HepG2 (cell line): ENCODE data around the gene EEF1AKMT4. TPM values are rescaled to one million over a fixed set of nuclear protein-coding genes. Genes with fewer than 3 reads are reported as not detected.

Experiments used
- ATAC-seq: fragments of 200-7000 bp; cut with Tn5 transposase; 3 replicates; pipeline ENCODE4 v1.9.1; 2020; ENCODE audit warnings: mild to moderate bottlenecking, moderate library complexity
- Bru-seq: library from RNA; stranded (reverse); fragments of 400-500 nt; gene quantifications from one replicate; lab custom pipeline; 2021; lab: Mats Ljungman, UMichigan
- BruChase-seq, 2 experiments: library from RNA; stranded (reverse); fragments of 400-500 nt; gene quantifications; one replicate each; lab custom pipeline; 2021; lab: Mats Ljungman, UMichigan
- BruUV-seq: library from RNA; stranded (reverse); fragments of 400-500 nt; replicated peaks from 2 replicates; lab custom pipeline; 2021; lab: Mats Ljungman, UMichigan
- CTCF ChIA-PET: fragments of 300-600 bp; formaldehyde crosslinking; extraction: SDS; loops from one replicate; lab custom pipeline; 2021; ENCODE audit warnings: low total read pairs, inconsistent platforms, low intra/inter-chr PET ratio; lab: Yijun Ruan, JAX
- POLR2A ChIA-PET: fragments of 350-600 bp; sonication (Branson Sonifier 250); formaldehyde crosslinking; loops from one replicate; lab custom pipeline; 2020; ENCODE audit warnings: antibody characterized with exemption, inconsistent platforms; lab: Yijun Ruan, JAX
- DNase-seq: peaks from one replicate; pipeline ENCODE4 v3.0.0-alpha.2; 2015; ENCODE audit warnings: low spot score
- FAIRE-seq: peaks from 3 replicates; lab custom pipeline; 2011; peaks lifted over from hg19 to GRCh38; lab: Jason Lieb, UNC
- H2AFZ ChIP-seq: one replicate; pipeline ENCODE4 v1.6.1; 2011; ENCODE audit warnings: low read length, inconsistent platforms
- H3K27ac ChIP-seq: fragments of 300-600 bp; 3 replicates; pipeline ENCODE4 v1.8.0; 2011; ENCODE audit warnings: mixed run types, mild to moderate bottlenecking, mixed read lengths, low read length, inconsistent platforms; ENCODE audit not compliant: insufficient read depth; ENCODE audit errors: extremely low read length
- H3K27me3 ChIP-seq, 2 experiments: fragments of 200-600 bp in 1 of 2; 2 replicates in 1 of 2; 3 replicates in 1 of 2; pipeline versions ENCODE4 v1.6.0 to v1.8.0; 2011; ENCODE audit warnings: low read length in 2 of 2, mild to moderate bottlenecking in 2 of 2, moderate library complexity in 2 of 2, inconsistent platforms in 1 of 2; ENCODE audit not compliant: insufficient read depth in 2 of 2, control insufficient read depth in 1 of 2
- H3K36me3 ChIP-seq, 2 experiments: fragments of 200-600 bp in 1 of 2; replicated peaks in 1 of 2; 2 replicates in 1 of 2; 3 replicates in 1 of 2; pipeline versions ENCODE4 v1.5.1 to v1.8.0; 2011; ENCODE audit warnings: low read length in 2 of 2, inconsistent platforms in 1 of 2; ENCODE audit not compliant: insufficient read depth in 2 of 2, control insufficient read depth in 1 of 2
- H3K4me1 ChIP-seq: 2 replicates; pipeline ENCODE4 v1.5.1; 2012; ENCODE audit warnings: low read length, inconsistent platforms; ENCODE audit not compliant: insufficient read depth
- H3K4me2 ChIP-seq: 2 replicates; pipeline ENCODE4 v1.6.0; 2011; ENCODE audit warnings: low read depth, low read length, inconsistent platforms
- H3K4me3 ChIP-seq, 3 experiments: fragments of 200-600 bp in 1 of 3; sonication (generic), shearing (Covaris generic) in 1 of 3; replicated peaks in 1 of 3; 2 replicates each; pipeline ENCODE4 v1.5.1; 2011 to 2016; ENCODE audit warnings: low read length in 3 of 3, inconsistent platforms in 2 of 3, low read depth in 2 of 3, mild to moderate bottlenecking in 2 of 3, control low read depth in 1 of 3, mixed read lengths in 1 of 3; ENCODE audit not compliant: insufficient read depth in 1 of 3
- H3K79me2 ChIP-seq: one replicate; pipeline ENCODE4 v1.6.1; 2011; ENCODE audit warnings: low read length, inconsistent platforms; ENCODE audit not compliant: insufficient read depth
- H3K9ac ChIP-seq: 2 replicates; pipeline ENCODE4 v1.6.0; 2011; ENCODE audit warnings: mild to moderate bottlenecking, low read depth, low read length, inconsistent platforms; ENCODE audit not compliant: insufficient read depth
- H3K9me3 ChIP-seq: 2 replicates; pipeline ENCODE4 v1.5.1; 2012; ENCODE audit warnings: mild to moderate bottlenecking, low read length
- H4K20me1 ChIP-seq: 2 replicates; pipeline ENCODE4 v1.6.0; 2011; ENCODE audit warnings: inconsistent platforms, mild to moderate bottlenecking, low read length, moderate library complexity; ENCODE audit not compliant: insufficient read depth
- AKAP8 ChIP-seq: sonication (generic); formaldehyde crosslinking; IDR thresholded peaks from 2 replicates; pipeline ENCODE4 v1.5.1; 2020; ENCODE audit warnings: mild to moderate bottlenecking, missing genetic modification reagents
- ATM ChIP-seq: fragments of 450-650 bp; IDR thresholded peaks from 2 replicates; pipeline ENCODE4 v1.7.1; 2017; ENCODE audit warnings: mild to moderate bottlenecking, borderline replicate concordance
- BCL6 ChIP-seq: IDR thresholded peaks from 2 replicates; pipeline ENCODE4 v1.6.1; 2016; ENCODE audit warnings: missing genetic modification reagents, missing compliant biosample characterization
- CREB1 ChIP-seq, 2 experiments: fragments of 450-650 bp in 1 of 2; IDR thresholded peaks; 2 replicates each; pipeline ENCODE4 v1.6.1; 2016 to 2017; ENCODE audit warnings: control low read depth in 1 of 2, mild to moderate bottlenecking in 1 of 2, missing compliant biosample characterization in 1 of 2, missing genetic modification characterization in 1 of 2
- GATAD1 ChIP-seq: IDR thresholded peaks from 2 replicates; pipeline ENCODE4 v1.6.1; 2016; ENCODE audit warnings: missing genetic modification reagents, missing compliant biosample characterization
- HES4 ChIP-seq: sonication (generic); formaldehyde crosslinking; IDR thresholded peaks from 2 replicates; pipeline ENCODE4 v1.9.0; 2021; ENCODE audit warnings: mild to moderate bottlenecking, missing genetic modification reagents, borderline replicate concordance
- LCORL ChIP-seq, 2 experiments: fragments of 450-650 bp in 1 of 2; sonication (generic) in 1 of 2; formaldehyde crosslinking in 1 of 2; IDR thresholded peaks; 2 replicates each; pipeline versions ENCODE4 v1.5.0 to v1.6.1; 2017 to 2020; ENCODE audit warnings: antibody characterized with exemption in 1 of 2, missing genetic modification reagents in 1 of 2
- MAZ ChIP-seq, 2 experiments: sonication (generic) in 1 of 2; formaldehyde crosslinking in 1 of 2; IDR thresholded peaks; 2 replicates each; pipeline versions ENCODE4 v1.5.0 to v1.6.1; 2012 to 2020; ENCODE audit warnings: low read depth in 2 of 2, mild to moderate bottlenecking in 2 of 2, borderline replicate concordance in 1 of 2, improper control_type of control experiment in 1 of 2, low read length in 1 of 2, missing genetic modification reagents in 1 of 2, moderate library complexity in 1 of 2
- MYC ChIP-seq: sonication (generic); formaldehyde crosslinking; IDR thresholded peaks from 2 replicates; pipeline ENCODE4 v1.9.0; 2021; ENCODE audit warnings: missing genetic modification reagents, borderline replicate concordance
- NFE2L2 ChIP-seq: fragments of 150-350 bp; IDR thresholded peaks from 2 replicates; pipeline ENCODE4 v1.6.1; 2014; ENCODE audit warnings: low read length
- NR3C1 ChIP-seq: sonication (generic); formaldehyde crosslinking; IDR thresholded peaks from 2 replicates; pipeline ENCODE4 v1.4.0; 2020; ENCODE audit warnings: missing genetic modification reagents
- RFXANK ChIP-seq: IDR thresholded peaks from 2 replicates; pipeline ENCODE4 v1.6.1; 2016
- TFE3 ChIP-seq: IDR thresholded peaks from 2 replicates; pipeline ENCODE4 v1.6.1; 2016
- ZFP1 ChIP-seq: IDR thresholded peaks from 2 replicates; pipeline ENCODE4 v1.6.1; 2016
- ZNF253 ChIP-seq: sonication (generic); formaldehyde crosslinking; IDR thresholded peaks from 2 replicates; pipeline ENCODE4 v1.8.0; 2022; ENCODE audit warnings: mild to moderate bottlenecking, missing genetic modification reagents, borderline replicate concordance
- ZNF670 ChIP-seq: sonication (generic); formaldehyde crosslinking; IDR thresholded peaks from 2 replicates; pipeline ENCODE4 v1.8.0; 2022; ENCODE audit warnings: mild to moderate bottlenecking, missing genetic modification reagents, borderline replicate concordance
- WGBS: methylation state at CpG from one replicate; pipeline ENCODE4 v1.1.6; 2017; ENCODE audit warnings: low lambda C conversion rate; 5-methylcytosine and 5-hydroxymethylcytosine counted together
- in situ Hi-C: cut with HindIII; loops from 2 replicates; pipeline ENCODE4 v1.10.0; 2017; ENCODE audit warnings: low pct_unique_long_range_greater_than_20kb; ENCODE audit not compliant: extremely low pct_ligation_motif_present
- intact Hi-C: fragments of 100-400 bp; cut with micrococcal nuclease; formaldehyde crosslinking; loops from one replicate; pipeline ENCODE4 v1.10.0; 2022; ENCODE audit not compliant: unreplicated experiment
- long read RNA-seq, 2 experiments: library from RNA in 1 of 2; library from polyadenylated mRNA in 1 of 2; stranded (forward) in 1 of 2; unstranded in 1 of 2; transcript quantifications; one replicate each; pipeline ENCODE4 v2.0.0, GENCODE V29; 2019 to 2022
- polyA minus RNA-seq, 3 experiments: library from RNA; depleted of rRNA, polyadenylated mRNA; stranded (reverse); fragments of >200 nt; gene quantifications; 2 replicates each; pipeline ENCODE4 v1.2.3, GENCODE V29; 2011; ENCODE audit warnings: low replicate concordance in 1 of 3
- polyA plus RNA-seq, 8 experiments: library from polyadenylated mRNA; depleted of rRNA in 3 of 8; stranded (reverse) in 7 of 8; unstranded in 1 of 8; fragments of >200 nt; fragmentation: Illumina TruSeq in 4 of 8; extraction: Trizol in 4 of 8; gene quantifications; 2 replicates each; pipeline versions ENCODE4 v1.2.1 to v1.2.3, GENCODE V29; 2011 to 2016; ENCODE audit warnings: low read depth in 4 of 8, missing spikeins in 1 of 8, mixed read lengths in 1 of 8; ENCODE audit not compliant: insufficient read depth in 1 of 8
- total RNA-seq, 5 experiments: library from RNA; depleted of rRNA; stranded (reverse); fragments of >200 nt; fragmentation: Illumina TruSeq; extraction: Trizol; gene quantifications; 2 replicates each; pipeline ENCODE4 v1.2.3, GENCODE V29; 2016; ENCODE audit warnings: low read depth in 1 of 5

The EEF1AKMT4 gene
- 13.1 and 16.4 TPM in 2 replicates for total RNA-seq (2016; rRNA removed; fragmentation: Illumina TruSeq; extraction: Trizol)
- total RNA-seq (2016; cell fraction: cytosol; rRNA removed; fragmentation: Illumina TruSeq; extraction: Trizol; ENCODE audit: low read depth) = 3.9 and 4.5 TPM in 2 replicates
- 14.7 and 16.4 TPM in 2 replicates for total RNA-seq (2016; cell fraction: insoluble cytoplasmic fraction; rRNA removed; fragmentation: Illumina TruSeq; extraction: Trizol)
- total RNA-seq (2016; cell fraction: membrane; rRNA removed; fragmentation: Illumina TruSeq; extraction: Trizol) = 7.3 and 8.6 TPM in 2 replicates
- total RNA-seq (2016; cell fraction: nucleus; rRNA removed; fragmentation: Illumina TruSeq; extraction: Trizol) = 6.3 and 6.6 TPM in 2 replicates
- 14.6 and 15.8 TPM in 2 replicates for polyA plus RNA-seq (2011; rRNA removed)
- 21.1 and 28.9 TPM in 2 replicates for polyA plus RNA-seq (2011; cell fraction: cytosol; rRNA removed)
- 9.1 and 9.2 TPM in 2 replicates for polyA plus RNA-seq (2011; cell fraction: nucleus; rRNA removed)
- 6.5 and 12.4 TPM in 2 replicates for polyA plus RNA-seq (2012)
- polyA plus RNA-seq (2016; cell fraction: cytosol; fragmentation: Illumina TruSeq; extraction: Trizol; ENCODE audit: low read depth) = 4.8 and 4.9 TPM in 2 replicates
- 17.4 and 17.7 TPM in 2 replicates for polyA plus RNA-seq (2016; cell fraction: insoluble cytoplasmic fraction; fragmentation: Illumina TruSeq; extraction: Trizol; ENCODE audit: low read depth)
- polyA plus RNA-seq (2016; cell fraction: membrane; fragmentation: Illumina TruSeq; extraction: Trizol; ENCODE audit: low read depth) = 7.4 and 7.6 TPM in 2 replicates
- 6.9 and 8.1 TPM in 2 replicates for polyA plus RNA-seq (2016; cell fraction: nucleus; fragmentation: Illumina TruSeq; extraction: Trizol; ENCODE audit: insufficient read depth, low read depth)
- polyA minus RNA-seq (2011; rRNA and poly(A)+ RNA removed; ENCODE audit: low replicate concordance) = 33.3 and 107 TPM in 2 replicates
- 4.6 and 4.7 TPM in 2 replicates for polyA minus RNA-seq (2011; cell fraction: cytosol; rRNA and poly(A)+ RNA removed)
- polyA minus RNA-seq (2011; cell fraction: nucleus; rRNA and poly(A)+ RNA removed) = 7.3 and 9.4 TPM in 2 replicates
- Bru-seq, nascent RNA = percentile 58 among the genes with signal in this experiment
- percentile 65 among the genes with signal in this experiment for BruChase-seq, experiment 1, labeled RNA remaining after a 6-hour chase
- percentile 65 among the genes with signal in this experiment for BruChase-seq, experiment 2, labeled RNA remaining after a 2-hour chase
- long read RNA-seq, experiment 1, transcript EEF1AKMT4-201 (3 exons, 1,823 nt) = major isoform, 48 of 53 reads
- long read RNA-seq, experiment 1, partial matches to known transcripts = 2 of 53 reads
- long read RNA-seq, experiment 1, other reads (novel, unspliced or antisense) = 3 of 53 reads
- long read RNA-seq, experiment 2, transcript EEF1AKMT4-201 (3 exons, 1,823 nt) = major isoform, 86 of 100 reads
- long read RNA-seq, experiment 2, partial matches to known transcripts = 7 of 100 reads
- long read RNA-seq, experiment 2, other reads (novel, unspliced or antisense) = 7 of 100 reads

DNA sequence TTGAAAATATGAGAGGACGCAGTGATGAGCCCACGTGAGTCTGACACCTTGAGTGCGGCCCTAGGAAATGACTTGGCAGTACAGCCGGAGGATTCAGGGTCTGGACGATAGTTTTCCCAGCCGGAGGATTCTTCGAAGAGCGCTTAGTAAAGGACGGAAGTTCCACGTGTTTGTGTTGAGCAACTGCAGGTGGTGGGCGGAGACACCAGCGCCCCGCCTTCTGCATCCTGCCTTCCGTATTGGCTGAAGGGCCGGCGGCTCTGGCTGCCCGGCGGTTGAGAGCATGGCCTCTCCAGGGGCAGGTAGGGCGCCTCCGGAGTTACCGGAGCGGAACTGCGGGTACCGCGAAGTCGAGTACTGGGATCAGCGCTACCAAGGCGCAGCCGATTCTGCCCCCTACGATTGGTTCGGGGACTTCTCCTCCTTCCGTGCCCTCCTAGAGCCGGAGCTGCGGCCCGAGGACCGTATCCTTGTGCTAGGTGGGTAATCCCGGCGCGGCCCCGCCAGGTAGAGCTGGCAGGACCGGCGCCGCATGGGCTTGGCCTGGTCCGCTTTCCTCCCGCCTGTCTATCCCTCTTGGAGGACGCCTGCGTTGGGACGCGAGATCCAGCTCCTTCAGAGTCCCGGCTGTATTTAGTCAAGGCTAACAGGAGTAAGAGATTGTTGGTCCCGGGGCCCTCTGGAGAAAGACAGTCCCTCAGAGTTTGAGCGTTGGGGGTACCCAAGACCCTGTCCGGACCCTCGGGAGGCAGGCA is at the start of gene EEF1AKMT4:
TSS of gene EEF1AKMT4 (plus strand) at position 261 of the 755 bp plus-strand sequence. CDS start at position 284, 23 bp downstream.
- Histone ChIP-seq H3K9ac (peak within 1 kb of the TSS; percentile 99), H3K36me3 (peaks cover 6 to 16% of the 10 kb centered on the region in 2 experiments; a peak in 4 of 5 replicates), H4K20me1 (no peaks in the 10 kb centered on the region), H3K79me2 (peaks cover 9% of the 10 kb centered on the region), H3K27ac (peak within 1 kb of the TSS; percentile 93), H2AFZ (peak within 1 kb of the TSS; percentile 81), H3K27me3 (peaks cover 0 to 4% of the 10 kb centered on the region in 2 experiments; a peak in 1 of 5 replicates), H3K9me3 (no peaks in the 10 kb centered on the region), H3K4me3 (peak within 1 kb of the TSS; percentile 89 to 99 (median 97)), H3K4me2 (peak within 1 kb of the TSS; percentile 81), H3K4me1 (peaks cover 20% of the 10 kb centered on the region)
- intact Hi-C loops (loop anchor here (1.0 to 10.0 kb wide), 5 partner anchors 35 to 362 kb away; partner anchors contain the start of gene ABCC5), in situ Hi-C loops (loop anchor here (5.0 kb wide), 1 partner anchor 92 kb away; the partner anchor contains the start of gene DVL3)
- ChIA-PET CTCF (interaction anchor here (1.2 to 1.9 kb wide), 2 partner anchors 20 to 23 kb away, joined by 4 to 6 read pairs; partner anchors contain the start of gene VWA5B2), POLR2A (interaction anchor here (0.8 to 1.2 kb wide), 3 partner anchors 11 to 64 kb away, joined by 3 to 8 read pairs (median 4); partner anchors contain the start of genes ABCF3 and CAMK2N2)
- 1% methylated on average over 14 of the region's 54 CpGs for WGBS
- DNase-seq (peak; percentile 97), ATAC-seq (peak; percentile 97), FAIRE-seq (peak; percentile 86)
- TSS peak; percentile 50 for BruUV-seq
- TF ChIP-seq GATAD1 (CRISPR knock-in tag) = peak; percentile 86
- no peak for TF ChIP-seq LCORL (IDR thresholded peaks at IDR 0.05)
- peak; percentile 0; the same call in 1 of the 2 replicates for TF ChIP-seq LCORL (CRISPR knock-in tag; IDR thresholded peaks at IDR 0.05)
- TF ChIP-seq HES4 (CRISPR knock-in tag) = no peak
- TF ChIP-seq AKAP8 (CRISPR knock-in tag) = no peak
- peak; percentile 98 for TF ChIP-seq MYC (CRISPR knock-in tag)
- no peak for TF ChIP-seq RFXANK (CRISPR knock-in tag)
- TF ChIP-seq ZFP1 (CRISPR knock-in tag) = no peak
- no peak for TF ChIP-seq NR3C1
- peak; percentile 83 for TF ChIP-seq TFE3 (CRISPR knock-in tag)
- TF ChIP-seq ZNF253 (CRISPR knock-in tag) = no peak
- peak; percentile 14; the same call in 1 of the 2 replicates for TF ChIP-seq NFE2L2
- peak; percentile 17; the same call in 1 of the 2 replicates for TF ChIP-seq BCL6 (CRISPR knock-in tag)
- peak; percentile 74; the same call in 1 of the 2 replicates for TF ChIP-seq ZNF670 (CRISPR knock-in tag)
- TF ChIP-seq MAZ (IDR thresholded peaks at IDR 0.05; ENCODE audit: borderline replicate concordance, low read depth, low read length) = no peak
- TF ChIP-seq MAZ (CRISPR knock-in tag; IDR thresholded peaks at IDR 0.05; ENCODE audit: low read depth) = no peak
- TF ChIP-seq CREB1 (IDR thresholded peaks at IDR 0.05) = no peak
- peak; percentile 14; the same call in 1 of the 2 replicates for TF ChIP-seq CREB1 (CRISPR knock-in tag; IDR thresholded peaks at IDR 0.05)
- TF ChIP-seq ATM = no peak
